Hematopoietic multipotent progenitor cell treated with erythropoietin and hydrocortisone succinate and interleukin-3 and kit ligand, for 8 days (in vitro differentiated cells): Measurements from ENCODE around the gene RBMS2.
"Not testable (repeated sequence)": the region's sequence is repeated elsewhere in the genome, so short reads cannot be mapped to it uniquely, and the experiment has no call there.

Source experiments
- DNase-seq: peaks from one replicate; pipeline ENCODE4 v3.0.0-alpha.2; 2015

The RBMS2 gene

GRCh38 chr12:56520048-56520447 is 1.6 kb upstream of the RBMS2 start:
- DNase-seq: no peak

- no peak for DNase-seq
Observed at GRCh38 chr12:56520506-56520905, 1.1 kb upstream of the RBMS2 start.

GRCh38 chr12:56521209-56521589 is 421 bp upstream of the RBMS2 start:
- no peak for DNase-seq

GRCh38 chr12:56522411-56523193 is 982 bp downstream of the RBMS2 start:
- DNase-seq: peak; percentile 79

- no peak for DNase-seq
Observed at GRCh38 chr12:56528846-56529245, 7.2 kb downstream of the RBMS2 start.

GRCh38 chr12:56529656-56530055 is 8.0 kb downstream of the RBMS2 start:
- no peak for DNase-seq

GRCh38 chr12:56530390-56531055 is 8.9 kb downstream of the RBMS2 start:
- DNase-seq: no peak

- no peak for DNase-seq
Observed at GRCh38 chr12:56537546-56537945, 15.9 kb downstream of the RBMS2 start.

- no peak for DNase-seq
Observed at GRCh38 chr12:56541631-56542030, 20.0 kb downstream of the RBMS2 start.

- DNase-seq: no peak
Observed at GRCh38 chr12:56542164-56542563, 20.5 kb downstream of the RBMS2 start.

GRCh38 chr12:56545023-56545604 is 23.5 kb downstream of the RBMS2 start:
- no peak for DNase-seq

- no peak for DNase-seq
Observed at GRCh38 chr12:56546680-56547079, 25.1 kb downstream of the RBMS2 start.

GRCh38 chr12:56551070-56551469 is 29.4 kb downstream of the RBMS2 start:
- DNase-seq: no peak

GRCh38 chr12:56565510-56566101 is 44.0 kb downstream of the RBMS2 start:
- DNase-seq: peak; percentile 59

GRCh38 chr12:56568146-56568545 is 46.5 kb downstream of the RBMS2 start:
- DNase-seq: no peak

- no peak for DNase-seq
Observed at GRCh38 chr12:56571121-56571520, 49.5 kb downstream of the RBMS2 start.

GRCh38 chr12:56572288-56572687 is 50.7 kb downstream of the RBMS2 start:
- no peak for DNase-seq

- peak; percentile 20 for DNase-seq
Observed at GRCh38 chr12:56574210-56574609, 52.6 kb downstream of the RBMS2 start.

GRCh38 chr12:56577248-56577647 is 55.6 kb downstream of the RBMS2 start:
- not testable (repeated sequence) for DNase-seq

GRCh38 chr12:56578983-56579546 is 57.4 kb downstream of the RBMS2 start:
- no peak for DNase-seq

- DNase-seq: peak; percentile 71
Observed at GRCh38 chr12:56581418-56582145, 60.0 kb downstream of the RBMS2 start.

GRCh38 chr12:56585098-56585497 is 63.5 kb downstream of the RBMS2 start:
- no peak for DNase-seq

GRCh38 chr12:56589783-56590182 is 68.2 kb downstream of the RBMS2 start:
- DNase-seq: no peak
